K562 (cell line): Measurements from ENCODE around the gene CADPS2.

ENCODE experiments used
- YBX1 ChIP-seq: fragments of 450-650 bp; IDR thresholded peaks from 2 replicates; pipeline ENCODE4 v1.7.1; 2016; ENCODE audit warnings: mild to moderate bottlenecking
- ZHX1 ChIP-seq: fragments of 150-350 bp; conservative IDR thresholded peaks from 2 replicates; pipeline ENCODE4 v1.6.1; 2014; ENCODE audit warnings: low read length

GRCh38 chr7:122618585-122619189, 267.6 kb downstream of the CADPS2 start:
- TF ChIP-seq ZHX1 = no peak
- TF ChIP-seq YBX1 = no peak
